GM10266 (cell line): ENCODE data around the gene SND1.

Experiments used
- DNase-seq: peaks from one replicate; pipeline ENCODE4 v3.0.0; 2012; ENCODE audit errors: extremely low spot score
- CTCF ChIP-seq: IDR thresholded peaks from 2 replicates; pipeline ENCODE4 v1.5.1; 2012; ENCODE audit warnings: mild to moderate bottlenecking, low read depth; ENCODE audit not compliant: control insufficient read depth, insufficient read depth; ENCODE audit errors: missing control alignments

The SND1 gene

GRCh38 chr7:127675721-127676120 is 23.7 kb downstream of the SND1 start:
- no peak for TF ChIP-seq CTCF

GRCh38 chr7:127677433-127678230 is 25.6 kb downstream of the SND1 start:
- DNase-seq: no peak
- no peak for TF ChIP-seq CTCF

More at GRCh38 chr7:127675721-127676120, 23.7 kb downstream of the SND1 start:
- no peak for DNase-seq

- no peak for TF ChIP-seq CTCF
- no peak for DNase-seq
Measured at GRCh38 chr7:127678337-127678736, 26.3 kb downstream of the SND1 start.

- peak; percentile 46 for DNase-seq
- no peak for TF ChIP-seq CTCF
Measured at GRCh38 chr7:127678947-127679346, 27.0 kb downstream of the SND1 start.

GRCh38 chr7:127680983-127681382 is 29.0 kb downstream of the SND1 start:
- TF ChIP-seq CTCF: no peak
- DNase-seq: no peak

- no peak for DNase-seq
- TF ChIP-seq CTCF: no peak
Measured at GRCh38 chr7:127682140-127682539, 30.1 kb downstream of the SND1 start.
